HCT116 (cell line): ENCODE data around the gene NFAT5. TPM values are rescaled to one million over a fixed set of nuclear protein-coding genes. Genes with fewer than 3 reads are reported as not detected.

Experiments used
- ATAC-seq: fragments of 200-7000 bp; cut with Tn5 transposase; 2 replicates; pipeline ENCODE4 v1.9.1; 2020; ENCODE audit warnings: mild to moderate bottlenecking, moderate library complexity
- BruUV-seq: library from RNA; stranded (reverse); fragments of 400-500 nt; replicated peaks from 2 replicates; lab custom pipeline; 2021; lab: Mats Ljungman, UMichigan
- CTCF ChIA-PET: fragments of 300-600 bp; sonication (Branson Sonifier 250); formaldehyde crosslinking; loops from one replicate; lab custom pipeline; 2021; ENCODE audit warnings: antibody characterized with exemption; lab: Charles Lee
- POLR2A ChIA-PET: fragments of 300-600, 350-600 bp; sonication (Branson Sonifier 250); formaldehyde crosslinking; loops from one replicate; lab custom pipeline; 2021; ENCODE audit warnings: antibody characterized with exemption; lab: Charles Lee
- RAD21 ChIA-PET, 2 experiments: fragments of 300-600 bp; sonication (Branson Sonifier 250); formaldehyde crosslinking; loops; one replicate each; lab custom pipeline; 2023; ENCODE audit warnings: low total read pairs in 2 of 2; ENCODE audit not compliant: uncharacterized antibody in 2 of 2, unreplicated experiment in 2 of 2, low non-redundant PET in 1 of 2; lab: Charles Lee
- DNase-seq: peaks from one replicate; pipeline ENCODE4 v3.0.0-alpha.2; 2010; ENCODE audit warnings: low read depth, low spot score
- H2AFZ ChIP-seq: fragments of 200-600 bp; shearing (Covaris generic), sonication (generic); 2 replicates; pipeline ENCODE4 v1.6.1; 2017; ENCODE audit warnings: low read depth, mixed run types, mixed read lengths, antibody characterized with exemption, low read length; ENCODE audit not compliant: poor library complexity, severe bottlenecking
- H3K27ac ChIP-seq: 2 replicates; pipeline ENCODE4 v1.5.1; 2012; ENCODE audit warnings: low read depth, low read length
- H3K27me3 ChIP-seq: fragments of 200-600 bp; sonication (generic); 2 replicates; pipeline ENCODE4 v1.6.1; 2016; ENCODE audit warnings: mixed run types, low read length, mixed read lengths; ENCODE audit not compliant: insufficient read depth
- H3K36me3 ChIP-seq, 2 experiments: fragments of 200-500 bp in 1 of 2; fragments of 200-600 bp in 1 of 2; sonication (Bioruptor generic) in 1 of 2; sonication (generic) in 1 of 2; 2 replicates each; pipeline versions ENCODE4 v1.5.1 to v1.6.1; 2014 to 2016; ENCODE audit warnings: low read length in 2 of 2, inconsistent platforms in 1 of 2, mixed read lengths in 1 of 2, mixed run types in 1 of 2; ENCODE audit not compliant: insufficient read depth in 2 of 2, control insufficient read depth in 1 of 2
- H3K4me1 ChIP-seq, 2 experiments: fragments of 200-600 bp in 1 of 2; sonication (generic) in 1 of 2; 2 replicates each; pipeline versions ENCODE4 v1.5.1 to v1.6.1; 2012 to 2017; ENCODE audit warnings: low read length in 2 of 2, inconsistent platforms in 1 of 2, mild to moderate bottlenecking in 1 of 2, mixed read lengths in 1 of 2, mixed run types in 1 of 2, moderate library complexity in 1 of 2; ENCODE audit not compliant: insufficient read depth in 2 of 2, control insufficient read depth in 1 of 2
- H3K4me2 ChIP-seq: fragments of 200-600 bp; sonication (generic); 2 replicates; pipeline ENCODE4 v1.6.1; 2017; ENCODE audit warnings: mixed run types, low read length, mixed read lengths
- H3K4me3 ChIP-seq, 2 experiments: fragments of 200-600 bp in 1 of 2; sonication (generic) in 1 of 2; replicated peaks in 1 of 2; 2 replicates each; pipeline ENCODE4 v1.5.1; 2011 to 2016; ENCODE audit warnings: low read length in 2 of 2, control low read depth in 1 of 2, low read depth in 1 of 2, mild to moderate bottlenecking in 1 of 2, mixed read lengths in 1 of 2, mixed run types in 1 of 2
- H3K79me2 ChIP-seq: fragments of 200-600 bp; sonication (generic); 2 replicates; pipeline ENCODE4 v1.6.1; 2017; ENCODE audit warnings: mild to moderate bottlenecking, mixed run types, low read length, moderate library complexity, mixed read lengths; ENCODE audit not compliant: insufficient read depth
- H3K9ac ChIP-seq: fragments of 200-600 bp; sonication (generic); 2 replicates; pipeline ENCODE4 v1.6.1; 2016; ENCODE audit warnings: low read length, mixed read lengths
- H3K9me2 ChIP-seq: fragments of 200-600 bp; sonication (generic), shearing (Covaris generic); 2 replicates; pipeline ENCODE4 v1.6.1; 2017; ENCODE audit warnings: mixed run types, mild to moderate bottlenecking, moderate library complexity; ENCODE audit not compliant: insufficient read depth
- H3K9me3 ChIP-seq, 2 experiments: fragments of 200-500 bp in 1 of 2; fragments of 200-600 bp in 1 of 2; sonication (Bioruptor generic) in 1 of 2; sonication (generic) in 1 of 2; 2 replicates each; pipeline ENCODE4 v1.6.1; 2014 to 2017; ENCODE audit warnings: low read length in 2 of 2, mixed read lengths in 2 of 2, inconsistent platforms in 1 of 2, low read depth in 1 of 2, mild to moderate bottlenecking in 1 of 2, mixed run types in 1 of 2, moderate library complexity in 1 of 2; ENCODE audit not compliant: control insufficient read depth in 1 of 2, insufficient read depth in 1 of 2
- H4K20me1 ChIP-seq: fragments of 200-600 bp; sonication (generic), shearing (Covaris generic); 2 replicates; pipeline ENCODE4 v1.6.1; 2017; ENCODE audit warnings: mixed run types, mild to moderate bottlenecking, moderate library complexity; ENCODE audit not compliant: insufficient read depth
- EZH2 ChIP-seq: fragments of 200-600 bp; sonication (generic); IDR thresholded peaks from 2 replicates; pipeline ENCODE4 v1.6.1; 2017; ENCODE audit warnings: antibody characterized with exemption, mixed run types
- EZH2phosphoT487 ChIP-seq: fragments of 200-600 bp; IDR thresholded peaks from 2 replicates; pipeline ENCODE4 v1.6.1; 2018; ENCODE audit warnings: antibody characterized with exemption, borderline replicate concordance
- JUND ChIP-seq: IDR thresholded peaks from 2 replicates; pipeline ENCODE4 v1.6.1; 2012
- RAD21 ChIP-seq: IDR thresholded peaks from 2 replicates; pipeline ENCODE4 v1.6.1; 2012; ENCODE audit warnings: low read depth, mild to moderate bottlenecking
- SRF ChIP-seq: IDR thresholded peaks from 2 replicates; pipeline ENCODE4 v1.6.1; 2012; ENCODE audit warnings: low read depth
- TCF7L2 ChIP-seq: IDR thresholded peaks from 2 replicates; pipeline ENCODE4 v1.7.0; 2011; ENCODE audit warnings: borderline replicate concordance, inconsistent platforms; ENCODE audit not compliant: insufficient read depth, insufficient read length; ENCODE audit errors: extremely low read depth
- YY1 ChIP-seq: IDR thresholded peaks from 2 replicates; pipeline ENCODE4 v1.6.1; 2011; ENCODE audit warnings: low read length, low read depth, moderate library complexity, mild to moderate bottlenecking; ENCODE audit not compliant: insufficient replicate concordance; ENCODE audit errors: extremely low read depth
- intact Hi-C: fragments of 100-400 bp; cut with micrococcal nuclease; formaldehyde crosslinking; loops from 2 replicates; pipeline ENCODE4 v1.10.0; 2022
- total RNA-seq: library from RNA; stranded (reverse); gene quantifications from one replicate; pipeline ENCODE4 v1.2.1, GENCODE V29; 2021; ENCODE audit not compliant: unreplicated experiment
- TF ChIP-seq, protein P1 (sequence below): IDR thresholded peaks from 2 replicates; pipeline ENCODE4 v1.6.1; 2011; ENCODE audit warnings: mild to moderate bottlenecking, low read length, moderate library complexity; ENCODE audit not compliant: insufficient replicate concordance; ENCODE audit errors: extremely low read depth
- TF ChIP-seq, protein P2 (sequence below): IDR thresholded peaks from 2 replicates; pipeline ENCODE4 v1.6.1; 2012; ENCODE audit warnings: low read depth
- TF ChIP-seq, protein P3 (sequence below), 3 experiments: fragments of 200-600 bp in 1 of 3; sonication (generic) in 1 of 3; IDR thresholded peaks in 2 of 3; conservative IDR thresholded peaks in 1 of 3; 2 replicates each; pipeline ENCODE4 v1.5.1; 2012 to 2017; ENCODE audit warnings: low read depth in 2 of 3, low read length in 2 of 3, antibody characterized with exemption in 1 of 3, borderline replicate concordance in 1 of 3, control low read depth in 1 of 3, mild to moderate bottlenecking in 1 of 3, mixed read lengths in 1 of 3, mixed run types in 1 of 3, moderate library complexity in 1 of 3; ENCODE audit not compliant: insufficient read depth in 1 of 3

NFAT5 gene
- total RNA-seq, 1 experiment from 2014 or later, result 67.4 TPM

DNA sequence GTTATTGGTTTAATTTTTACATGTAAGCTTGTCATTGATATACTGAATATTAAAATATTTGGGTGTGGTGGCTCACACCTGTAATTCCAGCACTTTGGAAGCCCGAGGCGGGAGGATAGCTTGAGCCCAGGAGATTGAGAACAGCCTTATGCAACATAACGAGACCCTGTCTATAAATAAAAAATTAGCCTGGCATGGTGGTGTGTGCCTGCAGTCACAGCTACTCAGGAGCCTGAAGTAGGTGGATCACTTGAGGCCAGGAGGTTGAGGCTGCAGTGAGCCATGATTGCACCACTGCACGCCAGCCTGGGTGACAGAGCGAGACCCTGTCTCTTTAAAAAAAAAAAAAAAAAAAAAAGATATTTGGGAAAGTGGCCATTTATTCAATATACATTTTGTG lies 32.3 kb downstream of the NFAT5 start:
- H3K4me2 ChIP-seq, result no peak overlapping the region
- BruUV-seq, result no TSS peak

More for the DNA sequence above, 32.3 kb downstream of the NFAT5 start:
- no peak overlapping the region for H3K4me3 ChIP-seq
- CTCF ChIA-PET, result no interaction called here
- H3K79me2 ChIP-seq, result peaks cover 100% of the 10 kb centered on the region
- no peak overlapping the region for H2AFZ ChIP-seq
- peaks cover 8% of the 10 kb centered on the region for H4K20me1 ChIP-seq
- no peaks in the 10 kb centered on the region for H3K27me3 ChIP-seq
- peaks cover under 1 to 5% of the 10 kb centered on the region in 2 experiments; a peak in 1 of 4 replicates for H3K36me3 ChIP-seq
- RAD21 ChIA-PET, result no interaction called here
- no peaks in the 10 kb centered on the region for H3K9me2 ChIP-seq
- no peak for DNase-seq
- H3K27ac ChIP-seq, result no peak overlapping the region
- no peak overlapping the region for H3K9ac ChIP-seq
- intact Hi-C loops, result no loop called here
- H3K4me1 ChIP-seq, result peaks cover 8 to 68% of the 10 kb centered on the region in 2 experiments
- no peaks in the 10 kb centered on the region for H3K9me3 ChIP-seq
- TF ChIP-seq, protein P1, sequence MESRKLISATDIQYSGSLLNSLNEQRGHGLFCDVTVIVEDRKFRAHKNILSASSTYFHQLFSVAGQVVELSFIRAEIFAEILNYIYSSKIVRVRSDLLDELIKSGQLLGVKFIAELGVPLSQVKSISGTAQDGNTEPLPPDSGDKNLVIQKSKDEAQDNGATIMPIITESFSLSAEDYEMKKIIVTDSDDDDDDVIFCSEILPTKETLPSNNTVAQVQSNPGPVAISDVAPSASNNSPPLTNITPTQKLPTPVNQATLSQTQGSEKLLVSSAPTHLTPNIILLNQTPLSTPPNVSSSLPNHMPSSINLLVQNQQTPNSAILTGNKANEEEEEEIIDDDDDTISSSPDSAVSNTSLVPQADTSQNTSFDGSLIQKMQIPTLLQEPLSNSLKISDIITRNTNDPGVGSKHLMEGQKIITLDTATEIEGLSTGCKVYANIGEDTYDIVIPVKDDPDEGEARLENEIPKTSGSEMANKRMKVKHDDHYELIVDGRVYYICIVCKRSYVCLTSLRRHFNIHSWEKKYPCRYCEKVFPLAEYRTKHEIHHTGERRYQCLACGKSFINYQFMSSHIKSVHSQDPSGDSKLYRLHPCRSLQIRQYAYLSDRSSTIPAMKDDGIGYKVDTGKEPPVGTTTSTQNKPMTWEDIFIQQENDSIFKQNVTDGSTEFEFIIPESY, result no peak
- TF ChIP-seq, protein P2, sequence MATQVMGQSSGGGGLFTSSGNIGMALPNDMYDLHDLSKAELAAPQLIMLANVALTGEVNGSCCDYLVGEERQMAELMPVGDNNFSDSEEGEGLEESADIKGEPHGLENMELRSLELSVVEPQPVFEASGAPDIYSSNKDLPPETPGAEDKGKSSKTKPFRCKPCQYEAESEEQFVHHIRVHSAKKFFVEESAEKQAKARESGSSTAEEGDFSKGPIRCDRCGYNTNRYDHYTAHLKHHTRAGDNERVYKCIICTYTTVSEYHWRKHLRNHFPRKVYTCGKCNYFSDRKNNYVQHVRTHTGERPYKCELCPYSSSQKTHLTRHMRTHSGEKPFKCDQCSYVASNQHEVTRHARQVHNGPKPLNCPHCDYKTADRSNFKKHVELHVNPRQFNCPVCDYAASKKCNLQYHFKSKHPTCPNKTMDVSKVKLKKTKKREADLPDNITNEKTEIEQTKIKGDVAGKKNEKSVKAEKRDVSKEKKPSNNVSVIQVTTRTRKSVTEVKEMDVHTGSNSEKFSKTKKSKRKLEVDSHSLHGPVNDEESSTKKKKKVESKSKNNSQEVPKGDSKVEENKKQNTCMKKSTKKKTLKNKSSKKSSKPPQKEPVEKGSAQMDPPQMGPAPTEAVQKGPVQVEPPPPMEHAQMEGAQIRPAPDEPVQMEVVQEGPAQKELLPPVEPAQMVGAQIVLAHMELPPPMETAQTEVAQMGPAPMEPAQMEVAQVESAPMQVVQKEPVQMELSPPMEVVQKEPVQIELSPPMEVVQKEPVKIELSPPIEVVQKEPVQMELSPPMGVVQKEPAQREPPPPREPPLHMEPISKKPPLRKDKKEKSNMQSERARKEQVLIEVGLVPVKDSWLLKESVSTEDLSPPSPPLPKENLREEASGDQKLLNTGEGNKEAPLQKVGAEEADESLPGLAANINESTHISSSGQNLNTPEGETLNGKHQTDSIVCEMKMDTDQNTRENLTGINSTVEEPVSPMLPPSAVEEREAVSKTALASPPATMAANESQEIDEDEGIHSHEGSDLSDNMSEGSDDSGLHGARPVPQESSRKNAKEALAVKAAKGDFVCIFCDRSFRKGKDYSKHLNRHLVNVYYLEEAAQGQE, result no peak
- TF ChIP-seq JUND, result no peak
- no peak for TF ChIP-seq SRF
- no peak for TF ChIP-seq YY1
- no peak for TF ChIP-seq EZH2phosphoT487
- TF ChIP-seq, protein P3, sequence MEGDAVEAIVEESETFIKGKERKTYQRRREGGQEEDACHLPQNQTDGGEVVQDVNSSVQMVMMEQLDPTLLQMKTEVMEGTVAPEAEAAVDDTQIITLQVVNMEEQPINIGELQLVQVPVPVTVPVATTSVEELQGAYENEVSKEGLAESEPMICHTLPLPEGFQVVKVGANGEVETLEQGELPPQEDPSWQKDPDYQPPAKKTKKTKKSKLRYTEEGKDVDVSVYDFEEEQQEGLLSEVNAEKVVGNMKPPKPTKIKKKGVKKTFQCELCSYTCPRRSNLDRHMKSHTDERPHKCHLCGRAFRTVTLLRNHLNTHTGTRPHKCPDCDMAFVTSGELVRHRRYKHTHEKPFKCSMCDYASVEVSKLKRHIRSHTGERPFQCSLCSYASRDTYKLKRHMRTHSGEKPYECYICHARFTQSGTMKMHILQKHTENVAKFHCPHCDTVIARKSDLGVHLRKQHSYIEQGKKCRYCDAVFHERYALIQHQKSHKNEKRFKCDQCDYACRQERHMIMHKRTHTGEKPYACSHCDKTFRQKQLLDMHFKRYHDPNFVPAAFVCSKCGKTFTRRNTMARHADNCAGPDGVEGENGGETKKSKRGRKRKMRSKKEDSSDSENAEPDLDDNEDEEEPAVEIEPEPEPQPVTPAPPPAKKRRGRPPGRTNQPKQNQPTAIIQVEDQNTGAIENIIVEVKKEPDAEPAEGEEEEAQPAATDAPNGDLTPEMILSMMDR (IDR thresholded peaks at IDR 0.05 in 2 of 3, conservative IDR thresholded peaks at IDR 0.05 in 1 of 3; ENCODE audit: borderline replicate concordance in 1 of 3, insufficient read depth in 1 of 3, low read depth in 2 of 3, low read length in 2 of 3), result no peak
- no peak for TF ChIP-seq EZH2
- TF ChIP-seq RAD21, result no peak
- no peak for TF ChIP-seq TCF7L2
- TF ChIP-seq, all 23 proteins: peak for 0
- ATAC-seq, result no peak
- POLR2A ChIA-PET, result interaction anchor here (0.7 kb wide), 1 partner anchor 9 kb away, joined by 3 read pairs; no protein-coding TSS in a partner anchor
